Mesangial cell (primary cell): ENCODE measurements around the gene PLK4. TPM values are rescaled to one million over a fixed set of nuclear protein-coding genes. Genes with fewer than 3 reads are reported as not detected.

Source experiments
- total RNA-seq: library from RNA; depleted of rRNA; stranded (reverse); fragments of >200 nt; gene quantifications from 2 replicates; pipeline ENCODE4 v1.2.3, GENCODE V29; 2015

Gene PLK4
- 1.5 and 21.7 TPM in 2 replicates for total RNA-seq

DNA sequence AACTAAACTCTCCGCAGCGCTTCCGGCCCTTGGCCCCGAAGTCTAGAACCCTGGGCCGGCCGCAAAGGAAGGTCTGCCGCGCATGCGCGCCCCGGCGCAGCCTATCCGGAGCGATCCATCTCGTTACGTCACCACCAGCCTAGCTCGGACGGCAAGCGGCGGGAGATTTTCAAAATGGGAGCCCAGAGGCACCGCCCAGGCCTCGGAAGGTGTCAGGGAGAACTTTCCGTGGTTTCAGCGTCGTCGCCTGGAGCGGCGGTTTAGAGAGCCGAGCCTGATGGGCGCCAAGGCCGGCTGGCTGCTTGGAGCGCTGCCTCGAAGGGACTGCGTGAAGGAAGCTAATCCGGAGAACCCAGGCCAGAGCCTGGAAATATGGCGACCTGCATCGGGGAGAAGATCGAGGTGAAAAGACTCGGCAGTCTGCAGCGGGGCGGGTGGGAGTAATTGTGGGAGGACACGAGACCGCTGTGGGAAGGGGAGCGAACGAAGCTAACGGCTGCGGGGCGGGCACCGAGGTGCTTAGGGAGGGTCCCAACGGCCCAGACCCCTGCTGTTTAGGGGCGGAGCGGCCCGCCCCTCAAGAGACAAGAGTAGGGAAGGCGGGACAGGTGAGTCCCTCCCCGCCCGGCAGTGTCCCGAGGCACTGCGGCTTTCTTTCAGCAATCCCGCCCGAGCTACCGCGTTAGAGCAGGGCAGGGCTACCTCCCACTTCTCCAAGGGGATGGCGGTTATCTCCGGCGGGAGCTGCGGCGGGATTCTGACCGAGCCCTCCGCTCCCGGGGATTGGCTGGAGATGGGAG, at the start of gene PLK4:
Gene PLK4 (plus strand): TSS at position 131 of the 800 bp plus-strand sequence. CDS start 242 bp downstream, at position 373.

Other genes with a start within 250 kb of the PLK4 start
- gene INTU, start 247.9 kb upstream of the PLK4 start, total RNA-seq, result 1.5 and 2.3 TPM in 2 replicates
- not detected in 2 replicates for gene SLC25A31, start 150.5 kb upstream of the PLK4 start, total RNA-seq
- 2.3 and 4.1 TPM in 2 replicates for gene HSPA4L, start 98.6 kb upstream of the PLK4 start, total RNA-seq
- gene MFSD8, start 84.3 kb downstream of the PLK4 start, total RNA-seq, result 4.2 and 8.7 TPM in 2 replicates
- gene ABHD18, start 84.5 kb downstream of the PLK4 start, total RNA-seq, result 4.9 and 6.1 TPM in 2 replicates
- 9.1 and 12.5 TPM in 2 replicates for gene LARP1B, start 180.4 kb downstream of the PLK4 start, total RNA-seq